Measurements from ENCODE around the gene ALPI. TPM values are rescaled to one million over a fixed set of nuclear protein-coding genes. Genes with fewer than 3 reads are reported as not detected.

ALPI gene
- total RNA-seq, 1 experiment from 2014 or later = not detected

- DNase-seq (ENCODE audit: low read depth) = no peak
Observed at GRCh38 chr2:232496501-232497270, 40.7 kb downstream of the ALPI start.

- DNase-seq (ENCODE audit: low read depth) = no peak
Observed at GRCh38 chr2:232497348-232497747, 41.4 kb downstream of the ALPI start.

GRCh38 chr2:232498452-232498851 is 42.5 kb downstream of the ALPI start:
- no peak for DNase-seq (ENCODE audit: low read depth)

- no peak for DNase-seq (ENCODE audit: low read depth)
Observed at GRCh38 chr2:232501331-232501771, 45.4 kb downstream of the ALPI start.

- DNase-seq (ENCODE audit: low read depth) = no peak
Observed at GRCh38 chr2:232501794-232502390, 45.9 kb downstream of the ALPI start.

- DNase-seq (ENCODE audit: low read depth) = no peak
Observed at GRCh38 chr2:232502511-232502910, 46.6 kb downstream of the ALPI start.

GRCh38 chr2:232502911-232503808 is 47.2 kb downstream of the ALPI start:
- no peak for DNase-seq (ENCODE audit: low read depth)

GRCh38 chr2:232503809-232504323 is 47.9 kb downstream of the ALPI start:
- no peak for DNase-seq (ENCODE audit: low read depth)

GRCh38 chr2:232504438-232504837 is 48.5 kb downstream of the ALPI start:
- DNase-seq (ENCODE audit: low read depth) = peak; percentile 32

GRCh38 chr2:232505856-232506255 is 49.9 kb downstream of the ALPI start:
- DNase-seq (ENCODE audit: low read depth) = no peak

- no peak for DNase-seq (ENCODE audit: low read depth)
Observed at GRCh38 chr2:232506709-232507108, 50.8 kb downstream of the ALPI start.

- DNase-seq (ENCODE audit: low read depth) = no peak
Observed at GRCh38 chr2:232508251-232508650, 52.3 kb downstream of the ALPI start.

Other genes starting within 250 kb of the ALPI start
- not detected in 2 replicates for gene ALPP, start 77.4 kb upstream of the ALPI start, total RNA-seq (2014; rRNA removed; shearing (Covaris generic))
- gene ALPG, start 49.3 kb upstream of the ALPI start, total RNA-seq (2014; rRNA removed; shearing (Covaris generic)) = not detected in 2 replicates
- not detected in 2 replicates for gene ECEL1, start 31.7 kb downstream of the ALPI start, total RNA-seq (2014; rRNA removed; shearing (Covaris generic))
- not detected in 2 replicates for gene PRSS56, start 64.2 kb downstream of the ALPI start, total RNA-seq (2014; rRNA removed; shearing (Covaris generic))
- gene CHRND, start 70.0 kb downstream of the ALPI start, total RNA-seq (2014; rRNA removed; shearing (Covaris generic)) = not detected in 2 replicates
- gene CHRNG, start 83.5 kb downstream of the ALPI start, total RNA-seq (2014; rRNA removed; shearing (Covaris generic)) = not detected in 2 replicates
- gene TIGD1, start 94.4 kb downstream of the ALPI start, total RNA-seq (2014; rRNA removed; shearing (Covaris generic)) = 4.2 and 5.6 TPM in 2 replicates
- gene EIF4E2, start 94.5 kb downstream of the ALPI start, total RNA-seq (2014; rRNA removed; shearing (Covaris generic)) = 108 and 123 TPM in 2 replicates
- not detected in 2 replicates for gene EFHD1, start 177.5 kb downstream of the ALPI start, total RNA-seq (2014; rRNA removed; shearing (Covaris generic))
- gene GIGYF2, start 241.2 kb downstream of the ALPI start, total RNA-seq (2014; rRNA removed; shearing (Covaris generic)) = 38.6 and 49.2 TPM in 2 replicates

All from HT1080 (cell line).